ENCODE results near the gene FKBP14.

Gene FKBP14

DNA sequence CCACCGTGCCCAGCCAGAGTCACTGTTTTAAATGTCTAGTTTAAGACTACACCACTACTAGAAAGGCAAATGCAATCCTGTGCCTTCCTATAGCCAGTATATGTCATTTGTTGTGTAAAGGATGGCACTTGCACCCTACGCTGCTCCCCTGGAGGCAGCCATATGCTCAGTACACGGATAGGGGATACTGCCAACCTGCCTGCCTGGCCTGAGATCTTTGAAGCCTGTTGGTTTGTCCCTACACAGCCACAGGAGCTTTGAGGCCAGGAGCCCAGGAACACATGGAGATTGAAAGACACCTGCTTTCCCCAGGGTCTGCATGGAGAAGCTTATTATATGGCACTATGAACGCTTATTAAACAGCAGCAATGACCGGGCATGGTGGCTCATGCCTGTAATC lies 34.6 kb downstream of the FKBP14 start:
- no peak for DNase-seq (ENCODE audit: low read depth in 1 of 2, low spot score in 1 of 2)
- H3K27me3 ChIP-seq (ENCODE audit: insufficient read depth, poor library complexity, severe bottlenecking), result peaks cover 17% of the 10 kb centered on the region
- no peak overlapping the region for H3K27ac ChIP-seq (replicated peaks)
- H3K4me3 ChIP-seq (replicated peaks; ENCODE audit: insufficient read depth, low read length), result no peak overlapping the region
- no peak for TF ChIP-seq SPI1 (IDR thresholded peaks at IDR 0.05; ENCODE audit: borderline replicate concordance, low read depth)
- no peak for TF ChIP-seq POLR2AphosphoS5 (IDR thresholded peaks at IDR 0.05; ENCODE audit: low read depth)
- no peak for TF ChIP-seq GABPA (IDR thresholded peaks at IDR 0.05; ENCODE audit: low read depth)
- no peak for TF ChIP-seq CTCF (IDR thresholded peaks at IDR 0.05; ENCODE audit: insufficient read depth, low read length)
- TF ChIP-seq, protein P1, sequence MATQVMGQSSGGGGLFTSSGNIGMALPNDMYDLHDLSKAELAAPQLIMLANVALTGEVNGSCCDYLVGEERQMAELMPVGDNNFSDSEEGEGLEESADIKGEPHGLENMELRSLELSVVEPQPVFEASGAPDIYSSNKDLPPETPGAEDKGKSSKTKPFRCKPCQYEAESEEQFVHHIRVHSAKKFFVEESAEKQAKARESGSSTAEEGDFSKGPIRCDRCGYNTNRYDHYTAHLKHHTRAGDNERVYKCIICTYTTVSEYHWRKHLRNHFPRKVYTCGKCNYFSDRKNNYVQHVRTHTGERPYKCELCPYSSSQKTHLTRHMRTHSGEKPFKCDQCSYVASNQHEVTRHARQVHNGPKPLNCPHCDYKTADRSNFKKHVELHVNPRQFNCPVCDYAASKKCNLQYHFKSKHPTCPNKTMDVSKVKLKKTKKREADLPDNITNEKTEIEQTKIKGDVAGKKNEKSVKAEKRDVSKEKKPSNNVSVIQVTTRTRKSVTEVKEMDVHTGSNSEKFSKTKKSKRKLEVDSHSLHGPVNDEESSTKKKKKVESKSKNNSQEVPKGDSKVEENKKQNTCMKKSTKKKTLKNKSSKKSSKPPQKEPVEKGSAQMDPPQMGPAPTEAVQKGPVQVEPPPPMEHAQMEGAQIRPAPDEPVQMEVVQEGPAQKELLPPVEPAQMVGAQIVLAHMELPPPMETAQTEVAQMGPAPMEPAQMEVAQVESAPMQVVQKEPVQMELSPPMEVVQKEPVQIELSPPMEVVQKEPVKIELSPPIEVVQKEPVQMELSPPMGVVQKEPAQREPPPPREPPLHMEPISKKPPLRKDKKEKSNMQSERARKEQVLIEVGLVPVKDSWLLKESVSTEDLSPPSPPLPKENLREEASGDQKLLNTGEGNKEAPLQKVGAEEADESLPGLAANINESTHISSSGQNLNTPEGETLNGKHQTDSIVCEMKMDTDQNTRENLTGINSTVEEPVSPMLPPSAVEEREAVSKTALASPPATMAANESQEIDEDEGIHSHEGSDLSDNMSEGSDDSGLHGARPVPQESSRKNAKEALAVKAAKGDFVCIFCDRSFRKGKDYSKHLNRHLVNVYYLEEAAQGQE (IDR thresholded peaks at IDR 0.05; ENCODE audit: insufficient replicate concordance, low read depth), result no peak

DNA sequence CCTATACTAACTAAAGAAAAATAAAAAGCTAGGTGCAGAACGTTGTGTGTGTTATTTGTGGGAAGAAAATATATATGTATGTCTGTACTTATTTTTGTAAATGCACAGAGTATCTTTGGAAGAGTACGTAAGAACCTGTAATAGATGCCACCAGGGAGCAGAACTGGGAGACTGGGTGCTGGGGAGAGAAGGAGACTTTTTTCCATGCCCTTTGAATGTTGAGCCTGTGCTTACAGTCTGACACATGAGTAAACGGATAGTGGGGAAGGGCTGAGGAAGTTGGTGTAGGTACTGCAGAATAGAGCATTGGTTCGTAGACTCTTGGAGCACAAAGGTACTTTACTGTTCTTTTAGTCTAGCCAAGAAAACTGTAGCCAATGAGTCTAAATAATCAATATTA lies 35.6 kb downstream of the FKBP14 start:
- Histone ChIP-seq H3K4me3 (replicated peaks; ENCODE audit: insufficient read depth, low read length) (no peak overlapping the region), H3K27ac (replicated peaks) (no peak overlapping the region), H3K27me3 (ENCODE audit: insufficient read depth, poor library complexity, severe bottlenecking) (peaks cover 17% of the 10 kb centered on the region)
- TF ChIP-seq GABPA (IDR thresholded peaks at IDR 0.05; ENCODE audit: low read depth) (no peak), SPI1 (IDR thresholded peaks at IDR 0.05; ENCODE audit: borderline replicate concordance, low read depth) (no peak), POLR2AphosphoS5 (IDR thresholded peaks at IDR 0.05; ENCODE audit: low read depth) (no peak), CTCF (IDR thresholded peaks at IDR 0.05; ENCODE audit: insufficient read depth, low read length) (no peak)
- TF ChIP-seq, protein P1 (IDR thresholded peaks at IDR 0.05; ENCODE audit: insufficient replicate concordance, low read depth), result no peak
- no peak for DNase-seq (ENCODE audit: low read depth in 1 of 2, low spot score in 1 of 2)

DNA sequence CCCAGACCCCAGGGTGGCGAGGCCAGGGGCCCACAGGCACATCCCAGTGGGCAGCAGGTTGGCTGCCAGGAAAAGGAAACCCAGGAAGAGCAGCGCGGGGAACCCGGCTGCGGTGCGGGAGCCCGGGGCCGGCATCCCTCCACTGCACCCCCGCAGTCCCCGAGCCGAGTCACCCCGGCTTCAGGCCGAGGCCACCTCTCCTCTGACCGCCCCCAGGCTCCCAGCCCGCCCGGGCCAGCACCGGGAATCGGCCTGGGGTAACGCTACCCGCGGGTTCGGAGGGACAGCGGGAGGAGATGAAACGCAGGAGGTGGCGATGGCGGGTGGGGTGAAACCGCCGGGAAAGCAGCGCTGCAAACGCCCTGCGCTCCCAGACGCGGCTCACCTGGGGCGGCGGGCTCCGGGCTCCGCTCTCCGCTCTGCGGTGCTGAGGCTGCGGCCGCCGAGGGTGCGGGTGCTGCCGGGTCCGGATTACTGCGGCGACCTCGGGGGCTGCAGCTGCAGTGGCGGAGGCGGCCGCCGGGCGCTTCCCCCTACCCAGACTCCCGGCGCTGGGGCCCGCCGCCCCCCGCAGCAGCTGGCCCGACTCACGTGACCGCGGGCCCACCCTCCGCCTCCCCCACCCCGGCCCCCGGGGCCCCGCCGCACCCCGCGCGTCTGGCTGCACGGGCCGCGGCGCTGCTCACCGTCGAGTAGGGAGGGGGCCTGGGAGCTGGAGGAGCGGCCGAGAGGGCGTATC lies 37.1 kb downstream of the FKBP14 start, which contains the start of gene SCRN1:
SCRN1 (minus strand) TSS at position 545 of the 739 bp plus-strand sequence. CDS start 20,734 bp downstream, outside the sequence.
- H3K4me3 ChIP-seq (replicated peaks; ENCODE audit: insufficient read depth, low read length), result peak within 1 kb of the TSS; percentile 73
- peak in 1 of 2 experiments; percentile 4 for DNase-seq (ENCODE audit: low read depth in 1 of 2, low spot score in 1 of 2)
- TF ChIP-seq GABPA (IDR thresholded peaks at IDR 0.05; ENCODE audit: low read depth) (no peak), CTCF (IDR thresholded peaks at IDR 0.05; ENCODE audit: insufficient read depth, low read length) (no peak)
- TF ChIP-seq, protein P1 (IDR thresholded peaks at IDR 0.05; ENCODE audit: insufficient replicate concordance, low read depth), result peak; percentile 17

More for the DNA sequence above, 37.1 kb downstream of the FKBP14 start, which contains the start of gene SCRN1:
- Histone ChIP-seq H3K27me3 (ENCODE audit: insufficient read depth, poor library complexity, severe bottlenecking) (peaks cover 17% of the 10 kb centered on the region), H3K27ac (replicated peaks) (no peak within 1 kb of the TSS)
